Esophagus squamous epithelium (tissue), 4 donors: ENCODE results near the gene DHRS13.

Experiments
- CTCF ChIP-seq, 6 experiments: fragments of 450-650 bp in 4 of 6; fragments of 200-600 bp in 2 of 6; sonication (generic) in 2 of 6; IDR thresholded peaks; one replicate each; pipeline ENCODE4 v1.5.1; 2016 to 2019; ENCODE audit warnings: antibody characterized with exemption in 6 of 6, mild to moderate bottlenecking in 4 of 6, moderate library complexity in 4 of 6
- POLR2A ChIP-seq, 4 donors: fragments of 450-650 bp; IDR thresholded peaks; one replicate each; pipeline ENCODE4 v1.6.1; 2017; ENCODE audit warnings: antibody characterized with exemption in 4 of 4, mild to moderate bottlenecking in 4 of 4, moderate library complexity in 3 of 4

GRCh38 chr17:28917029-28917428 is 14.2 kb upstream of the DHRS13 start:
- TF ChIP-seq POLR2A (IDR thresholded peaks at IDR 0.05): no peak
- no peak for TF ChIP-seq CTCF (IDR thresholded peaks at IDR 0.05)
